ENCODE results near the gene SHISAL2A. TPM values are rescaled to one million over a fixed set of nuclear protein-coding genes. Genes with fewer than 3 reads are reported as not detected.

SHISAL2A gene
- total RNA-seq, 1 donor from 2014 or later = not detected

GRCh38 chr1:52659356-52659755 is 26.4 kb downstream of the SHISAL2A start:
- Histone ChIP-seq H3K36me3 (ENCODE audit: insufficient read depth, low read length) (no peaks in the 10 kb centered on the region), H3K4me2 (ENCODE audit: low read length) (no peak overlapping the region), H4K20me1 (ENCODE audit: insufficient read depth, low read length) (no peaks in the 10 kb centered on the region), H3K79me2 (ENCODE audit: insufficient read depth, low read length) (no peaks in the 10 kb centered on the region), H2AFZ (ENCODE audit: low read depth, low read length) (no peak overlapping the region), H3K27ac (ENCODE audit: low read depth, low read length) (no peak overlapping the region), H3K4me1 (ENCODE audit: insufficient read depth, low read length) (peaks cover 8% of the 10 kb centered on the region), H3K9ac (ENCODE audit: low read length) (no peak overlapping the region), H3K27me3 (ENCODE audit: insufficient read depth, low read length) (no peaks in the 10 kb centered on the region), H3K9me3 (ENCODE audit: insufficient read depth, low read depth, low read length) (no peaks in the 10 kb centered on the region), H3K4me3 (ENCODE audit: insufficient read depth, low read depth, low read length) (no peak overlapping the region)
- no peak overlapping the region for H3K4me3 Mint-ChIP-seq (ENCODE audit: unreplicated experiment)
- FAIRE-seq = no peak
- peaks cover 3% of the 10 kb centered on the region for H3K27me3 Mint-ChIP-seq (ENCODE audit: low read depth, unreplicated experiment)
- H3K27ac Mint-ChIP-seq (ENCODE audit: unreplicated experiment) = no peak overlapping the region
- no peak for TF ChIP-seq EZH2 (IDR thresholded peaks at IDR 0.05; ENCODE audit: insufficient read depth, low read length)
- no peak for TF ChIP-seq CTCF (IDR thresholded peaks at IDR 0.05; ENCODE audit: insufficient read depth, low read depth, low read length)
- H3K36me3 Mint-ChIP-seq (ENCODE audit: low read depth, unreplicated experiment) = no peaks in the 10 kb centered on the region
- peaks cover 12% of the 10 kb centered on the region for H3K4me1 Mint-ChIP-seq (ENCODE audit: low read depth, unreplicated experiment)
- no peaks in the 10 kb centered on the region for H3K9me3 Mint-ChIP-seq (ENCODE audit: unreplicated experiment)
- no peak for DNase-seq (ENCODE audit: low read depth)

GRCh38 chr1:52659851-52660596 is 27.1 kb downstream of the SHISAL2A start:
- Histone ChIP-seq H2AFZ (ENCODE audit: low read depth, low read length) (no peak overlapping the region), H3K27me3 (ENCODE audit: insufficient read depth, low read length) (no peaks in the 10 kb centered on the region), H3K4me2 (ENCODE audit: low read length) (no peak overlapping the region), H3K27ac (ENCODE audit: low read depth, low read length) (no peak overlapping the region), H3K4me1 (ENCODE audit: insufficient read depth, low read length) (peaks cover 8% of the 10 kb centered on the region), H4K20me1 (ENCODE audit: insufficient read depth, low read length) (no peaks in the 10 kb centered on the region), H3K9me3 (ENCODE audit: insufficient read depth, low read depth, low read length) (no peaks in the 10 kb centered on the region), H3K4me3 (ENCODE audit: insufficient read depth, low read depth, low read length) (no peak overlapping the region), H3K36me3 (ENCODE audit: insufficient read depth, low read length) (no peaks in the 10 kb centered on the region), H3K9ac (ENCODE audit: low read length) (no peak overlapping the region), H3K79me2 (ENCODE audit: insufficient read depth, low read length) (no peaks in the 10 kb centered on the region)
- peaks cover 12% of the 10 kb centered on the region for H3K4me1 Mint-ChIP-seq (ENCODE audit: low read depth, unreplicated experiment)
- peaks cover 3% of the 10 kb centered on the region for H3K27me3 Mint-ChIP-seq (ENCODE audit: low read depth, unreplicated experiment)
- no peaks in the 10 kb centered on the region for H3K36me3 Mint-ChIP-seq (ENCODE audit: low read depth, unreplicated experiment)
- H3K27ac Mint-ChIP-seq (ENCODE audit: unreplicated experiment) = no peak overlapping the region
- TF ChIP-seq CTCF (IDR thresholded peaks at IDR 0.05; ENCODE audit: insufficient read depth, low read depth, low read length) (no peak), EZH2 (IDR thresholded peaks at IDR 0.05; ENCODE audit: insufficient read depth, low read length) (no peak)
- DNase-seq (ENCODE audit: low read depth) (no peak), FAIRE-seq (no peak)
- no peak overlapping the region for H3K4me3 Mint-ChIP-seq (ENCODE audit: unreplicated experiment)
- H3K9me3 Mint-ChIP-seq (ENCODE audit: unreplicated experiment) = no peaks in the 10 kb centered on the region

GRCh38 chr1:52660807-52661206 is 27.8 kb downstream of the SHISAL2A start:
- Histone ChIP-seq H2AFZ (ENCODE audit: low read depth, low read length) (no peak overlapping the region), H3K27ac (ENCODE audit: low read depth, low read length) (no peak overlapping the region), H3K36me3 (ENCODE audit: insufficient read depth, low read length) (no peaks in the 10 kb centered on the region), H4K20me1 (ENCODE audit: insufficient read depth, low read length) (no peaks in the 10 kb centered on the region), H3K79me2 (ENCODE audit: insufficient read depth, low read length) (no peaks in the 10 kb centered on the region), H3K4me1 (ENCODE audit: insufficient read depth, low read length) (peaks cover 8% of the 10 kb centered on the region), H3K4me2 (ENCODE audit: low read length) (no peak overlapping the region), H3K9ac (ENCODE audit: low read length) (no peak overlapping the region), H3K27me3 (ENCODE audit: insufficient read depth, low read length) (no peaks in the 10 kb centered on the region), H3K4me3 (ENCODE audit: insufficient read depth, low read depth, low read length) (no peak overlapping the region), H3K9me3 (ENCODE audit: insufficient read depth, low read depth, low read length) (no peaks in the 10 kb centered on the region)
- FAIRE-seq (no peak), DNase-seq (ENCODE audit: low read depth) (no peak)
- peaks cover 19% of the 10 kb centered on the region for H3K4me1 Mint-ChIP-seq (ENCODE audit: low read depth, unreplicated experiment)
- H3K4me3 Mint-ChIP-seq (ENCODE audit: unreplicated experiment) = no peak overlapping the region
- peaks cover 3% of the 10 kb centered on the region for H3K27me3 Mint-ChIP-seq (ENCODE audit: low read depth, unreplicated experiment)
- no peaks in the 10 kb centered on the region for H3K9me3 Mint-ChIP-seq (ENCODE audit: unreplicated experiment)
- H3K36me3 Mint-ChIP-seq (ENCODE audit: low read depth, unreplicated experiment) = no peaks in the 10 kb centered on the region
- H3K27ac Mint-ChIP-seq (ENCODE audit: unreplicated experiment) = no peak overlapping the region
- TF ChIP-seq CTCF (IDR thresholded peaks at IDR 0.05; ENCODE audit: insufficient read depth, low read depth, low read length) = no peak
- TF ChIP-seq EZH2 (IDR thresholded peaks at IDR 0.05; ENCODE audit: insufficient read depth, low read length) = no peak

All from astrocyte (in vitro differentiated cells and primary cell).